Activated CD8-positive, alpha-beta memory T cell treated with anti-CD3 and anti-CD28 coated beads, Interleukin-2, amount 50 U/mL, for 4 hours (primary cell): ENCODE data around the gene FAM131B.
A peak's percentile ranks its signal among the peaks of the same experiment; 100 is the strongest.
"Not testable (repeated sequence)": the region's sequence is repeated elsewhere in the genome, so short reads cannot be mapped to it uniquely, and the experiment has no call there.

ENCODE experiments used
- DNase-seq: peaks from one replicate; pipeline ENCODE4 v3.0.0-alpha.2; 2020

Gene FAM131B

DNA sequence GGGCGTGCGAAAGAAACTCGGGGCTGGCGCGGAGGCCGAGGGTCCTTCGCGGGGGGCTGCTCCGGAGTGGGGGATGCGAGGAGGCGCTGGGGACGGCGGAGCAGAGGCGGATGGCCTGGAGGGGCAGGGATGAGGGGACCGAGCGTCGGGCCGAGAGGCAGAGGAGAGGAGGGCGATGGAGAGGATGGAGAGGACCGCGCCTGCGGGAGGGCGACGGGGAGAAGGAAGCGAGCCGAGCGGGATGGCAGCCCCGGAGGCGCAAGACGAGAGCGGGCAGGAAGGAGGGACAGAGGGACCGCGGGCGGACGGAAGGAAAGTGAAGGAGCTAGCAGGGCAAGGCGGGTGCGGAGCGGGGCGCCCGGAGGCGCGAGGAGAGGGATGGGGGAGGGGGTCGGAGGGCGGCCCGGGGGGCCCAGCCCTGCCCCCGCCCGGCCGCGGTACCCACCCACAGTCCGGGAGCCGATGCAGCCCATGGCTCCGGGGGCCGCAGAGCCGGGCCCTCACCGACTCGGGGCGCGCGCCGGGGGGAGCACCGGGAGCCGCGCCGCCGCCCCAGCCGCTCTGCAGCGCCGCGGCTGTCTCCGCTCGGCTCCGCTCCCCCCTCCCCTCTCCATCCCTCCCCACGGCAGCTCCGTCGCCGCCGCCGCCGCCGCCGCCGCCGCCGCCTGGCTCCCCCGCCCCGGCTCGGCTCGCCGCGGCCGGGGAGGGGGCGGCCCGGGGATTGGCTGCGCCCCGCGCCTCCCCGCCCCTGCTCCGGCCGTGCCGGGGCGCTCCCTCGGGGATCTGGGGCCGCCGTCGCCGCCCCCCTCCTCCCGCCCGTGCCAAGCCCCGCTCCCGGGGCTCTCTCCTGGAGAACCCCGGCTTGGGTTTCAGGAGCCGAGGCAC is at the start of gene FAM131B:
FAM131B (minus strand) TSS at position 583 of the 885 bp plus-strand sequence; CDS start at position 473, 110 bp downstream.
- peak; percentile 46 for DNase-seq

DNA sequence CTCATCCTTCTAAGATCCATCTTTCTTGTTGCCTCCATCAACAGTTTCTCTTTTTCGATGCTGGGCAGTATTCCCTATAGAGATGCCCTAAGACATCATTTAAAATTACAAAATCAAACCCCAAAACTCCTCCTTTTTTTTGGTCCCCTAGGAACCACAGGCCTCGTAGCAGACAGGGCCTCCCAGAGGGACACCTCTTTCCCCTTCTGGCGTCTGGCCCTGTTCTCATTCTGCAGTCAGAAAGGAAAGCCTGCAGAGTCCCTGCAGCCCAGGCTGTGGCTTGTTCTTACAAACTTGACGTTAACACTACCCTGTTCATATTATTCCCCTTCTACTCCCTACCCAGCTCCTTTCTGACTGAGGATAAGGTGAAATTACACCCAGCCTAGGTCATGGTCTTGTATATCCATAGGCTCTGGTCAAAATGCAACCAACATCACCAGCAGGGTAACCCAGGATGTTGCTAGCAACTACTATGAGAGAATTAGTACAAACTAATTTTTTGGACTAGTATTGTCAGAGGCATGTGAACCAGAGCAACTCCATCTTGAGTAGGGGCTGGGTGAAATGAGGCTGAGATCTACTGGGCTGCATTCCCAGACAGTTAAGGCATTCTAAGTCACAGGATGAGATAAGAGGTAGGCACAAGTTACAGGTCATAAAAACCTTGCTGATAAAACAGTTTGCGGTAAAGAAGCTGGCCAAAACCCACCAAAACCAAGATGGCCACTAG is 49.6 kb upstream of the FAM131B start:
- DNase-seq: no peak

- DNase-seq: no peak
Measured at GRCh38 chr7:143410521-143411004, 48.0 kb upstream of the FAM131B start.

DNA sequence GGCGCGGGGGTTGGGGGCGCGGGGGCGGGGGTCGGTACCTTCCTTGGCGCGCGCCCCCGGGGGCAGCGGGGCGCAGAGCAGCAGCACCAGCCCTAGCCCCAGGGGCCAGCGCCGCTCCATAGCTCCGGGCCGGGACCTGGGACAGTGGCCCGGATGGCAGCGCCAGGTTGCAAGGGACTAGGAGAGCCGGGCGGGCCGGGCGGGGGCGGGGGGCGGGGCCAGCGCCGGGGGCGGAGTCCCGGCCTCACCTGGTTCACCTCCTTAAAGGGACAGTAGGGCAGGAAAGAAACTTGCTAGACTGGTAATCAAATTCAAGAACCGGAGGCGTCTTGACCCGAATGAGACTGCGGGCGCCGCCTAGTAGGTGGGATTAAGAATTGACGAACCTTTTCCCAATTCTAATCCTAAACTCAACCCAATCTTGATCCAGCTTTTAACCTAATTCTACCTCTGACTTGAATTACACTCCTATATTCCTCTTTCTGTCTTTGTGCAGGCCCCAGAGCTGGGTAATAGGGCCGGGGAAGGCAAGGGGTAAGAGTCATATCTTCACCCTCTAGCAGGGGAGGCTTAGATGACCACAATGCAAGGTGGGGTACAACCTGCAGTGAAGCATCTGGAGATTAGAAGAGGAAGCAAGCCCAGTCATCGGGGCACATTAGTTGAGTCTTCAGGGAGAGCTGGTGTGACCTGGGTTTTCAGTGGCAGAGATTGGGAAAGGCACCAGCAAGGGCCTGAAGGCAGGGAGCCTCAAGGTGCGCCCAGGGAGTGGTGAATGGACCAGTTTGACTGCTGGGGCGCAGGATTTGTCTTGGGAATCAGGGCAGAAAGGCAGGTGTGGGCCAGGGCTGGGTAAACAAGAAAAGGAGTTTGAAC is 46.4 kb upstream of the FAM131B start, which contains the start of gene EPHA1:
EPHA1 (minus strand) TSS at position 171 of the 876 bp plus-strand sequence; CDS start at position 120, 51 bp downstream.
- peak; percentile 59 for DNase-seq

DNA sequence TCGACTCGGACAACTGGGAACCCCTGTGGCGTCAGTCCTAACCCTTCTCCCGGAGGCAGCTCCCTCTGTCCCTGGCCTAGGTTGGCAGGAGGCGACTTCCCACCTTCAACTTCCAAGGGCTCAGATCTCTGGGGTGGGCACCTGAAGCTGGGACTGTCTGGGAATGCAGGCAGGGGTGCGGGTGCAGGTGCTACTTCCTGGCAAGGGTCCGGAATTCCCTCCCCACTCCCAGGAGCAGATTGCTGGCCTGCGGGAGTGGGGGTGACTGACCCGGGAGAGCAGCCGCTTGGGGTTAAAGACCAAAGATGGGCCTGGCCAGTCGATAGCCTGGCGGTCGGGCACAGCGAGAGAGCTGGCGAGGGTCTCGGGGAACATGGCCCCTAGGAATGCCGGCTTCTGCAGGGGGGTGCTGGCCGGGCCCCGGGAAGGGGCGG is 45.8 kb upstream of the FAM131B start:
- DNase-seq: no peak

DNA sequence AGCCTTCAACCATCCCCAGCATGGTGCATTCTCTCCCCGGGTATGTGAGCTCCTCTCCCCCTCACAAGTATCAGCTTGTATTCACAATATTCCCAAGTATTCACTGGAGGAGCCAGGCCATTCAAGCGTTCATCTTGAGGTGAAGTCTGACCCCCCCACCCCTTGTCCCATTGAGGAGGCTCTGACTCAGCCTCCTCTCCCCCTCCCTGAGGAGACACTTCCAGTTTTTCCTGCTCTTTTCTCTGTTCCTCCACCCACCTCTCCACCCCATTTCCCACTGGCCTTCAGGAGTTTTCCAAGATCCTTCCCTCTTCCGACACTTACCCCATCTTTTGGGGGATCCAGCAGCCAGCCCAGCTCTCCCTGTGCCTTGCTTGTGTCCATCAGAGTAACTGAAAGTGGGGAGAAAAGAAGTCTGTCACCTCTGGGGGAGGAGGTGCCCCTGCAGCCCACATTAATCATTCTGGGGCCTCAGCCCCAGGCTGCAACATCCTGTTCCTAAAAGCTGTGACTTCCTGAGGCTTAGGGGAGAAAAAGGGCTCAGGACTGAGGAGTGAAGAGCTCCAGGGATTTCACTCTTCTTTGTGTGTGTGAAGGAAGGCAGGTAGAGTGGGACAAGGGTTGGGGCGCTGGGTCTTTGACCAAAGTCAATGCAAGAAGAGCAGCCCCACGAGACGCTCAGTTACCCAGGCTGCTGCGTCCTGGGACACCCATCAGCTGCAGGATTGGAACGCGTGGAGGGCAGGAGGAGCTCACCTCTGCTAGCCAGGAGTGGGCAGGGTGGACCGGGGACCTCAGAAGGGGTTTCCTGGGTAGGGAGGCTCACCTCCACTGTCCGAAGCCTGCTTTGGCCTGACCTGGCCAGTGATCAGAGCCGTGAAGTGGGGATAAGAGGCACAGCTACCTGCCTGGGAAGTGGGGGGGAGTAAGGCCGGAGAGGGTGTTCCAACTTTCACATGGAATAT is 45.1 kb upstream of the FAM131B start:
- peak; percentile 42 for DNase-seq

GRCh38 chr7:143406002-143406357 is 43.5 kb upstream of the FAM131B start:
- no peak for DNase-seq

GRCh38 chr7:143405173-143406001 is 42.9 kb upstream of the FAM131B start:
- DNase-seq: no peak

- DNase-seq: not testable (repeated sequence)
Measured at GRCh38 chr7:143402233-143402632, 39.7 kb upstream of the FAM131B start.

DNA sequence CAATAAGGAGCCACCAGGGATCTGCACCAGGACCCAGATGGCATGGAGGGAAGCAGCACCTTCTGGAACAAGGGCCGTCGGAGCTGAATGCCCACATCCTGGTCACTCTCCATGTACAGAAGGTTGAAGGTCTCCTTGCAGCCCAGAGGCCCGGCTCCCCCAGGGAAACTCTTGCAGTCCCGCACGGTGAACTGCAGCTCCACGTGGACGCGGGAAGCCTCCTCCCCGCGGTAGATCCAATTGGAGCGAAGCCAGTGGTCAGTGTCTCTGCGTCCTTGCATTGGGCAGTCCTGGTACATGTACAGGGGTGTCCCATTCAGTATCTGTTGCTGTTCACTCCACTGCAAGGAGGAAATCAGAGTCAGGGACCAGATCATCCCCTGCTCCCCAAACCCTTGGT is 38.8 kb upstream of the FAM131B start:
- no peak for DNase-seq

GRCh38 chr7:143399642-143400041 is 37.1 kb upstream of the FAM131B start:
- DNase-seq: no peak

DNA sequence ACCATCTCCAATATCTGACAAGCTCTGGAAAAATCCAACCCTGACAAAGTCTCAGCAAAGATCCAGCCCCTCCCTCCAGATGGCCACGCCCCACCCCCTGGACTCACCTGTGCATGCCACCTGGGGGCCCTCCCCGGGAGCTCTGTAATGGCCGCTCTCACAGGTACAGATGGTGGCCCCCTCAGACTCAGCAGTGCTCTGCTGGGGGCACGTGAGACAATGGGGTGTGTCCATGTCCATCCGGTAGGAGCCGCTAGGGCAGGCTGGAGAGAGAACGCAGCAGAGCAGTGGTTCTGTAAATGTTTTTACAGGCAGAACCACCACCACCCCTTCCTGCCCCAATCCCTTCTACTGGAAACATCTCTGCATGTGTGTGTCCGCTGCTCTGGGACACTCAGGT is 36.6 kb upstream of the FAM131B start:
- no peak for DNase-seq

GRCh38 chr7:143398616-143399015 is 36.1 kb upstream of the FAM131B start:
- no peak for DNase-seq

GRCh38 chr7:143397710-143398530 is 35.4 kb upstream of the FAM131B start:
- DNase-seq: no peak

- DNase-seq: no peak
Measured at GRCh38 chr7:143396625-143397556, 34.4 kb upstream of the FAM131B start.

GRCh38 chr7:143396182-143396581 is 33.7 kb upstream of the FAM131B start:
- DNase-seq: no peak

- DNase-seq: no peak
Measured at GRCh38 chr7:143395187-143396149, 33.0 kb upstream of the FAM131B start.
